A673 (cell line): ENCODE measurements around the gene STH. TPM values are rescaled to one million over a fixed set of nuclear protein-coding genes. Genes with fewer than 3 reads are reported as not detected.

Experiments used
- BruUV-seq: library from RNA; stranded (reverse); fragments of 400-500 nt; replicated peaks from 2 replicates; lab custom pipeline; 2021; lab: Mats Ljungman, UMichigan
- CTCF ChIA-PET: fragments of 300-600 bp; sonication (Branson Sonifier 250); formaldehyde crosslinking; loops from one replicate; lab custom pipeline; 2022; ENCODE audit warnings: antibody characterized with exemption; lab: Charles Lee
- POLR2A ChIA-PET: fragments of 300-600 bp; sonication (Branson Sonifier 250); formaldehyde crosslinking; loops from one replicate; lab custom pipeline; 2022; ENCODE audit warnings: antibody characterized with exemption; ENCODE audit not compliant: low non-redundant PET; lab: Charles Lee
- DNase-seq: peaks from one replicate; pipeline ENCODE4 v3.0.0-alpha.2; 2015; ENCODE audit warnings: low spot score
- H3K27ac ChIP-seq: fragments of 200-600 bp; sonication (generic); 2 replicates; pipeline ENCODE4 v1.5.1; 2016; ENCODE audit warnings: mixed run types, low read depth, mild to moderate bottlenecking, mixed read lengths, antibody characterized with exemption, low read length; ENCODE audit not compliant: poor library complexity, severe bottlenecking
- H3K27me3 ChIP-seq: fragments of 200-600 bp; sonication (generic); replicated peaks from 2 replicates; pipeline ENCODE4 v1.6.1; 2017; ENCODE audit warnings: mixed run types, low read depth, mild to moderate bottlenecking, mixed read lengths, antibody characterized with exemption, low read length; ENCODE audit not compliant: insufficient read depth, poor library complexity
- H3K36me3 ChIP-seq: fragments of 200-600 bp; sonication (generic); 2 replicates; pipeline ENCODE4 v1.6.1; 2016; ENCODE audit warnings: mixed run types, mild to moderate bottlenecking, mixed read lengths, antibody characterized with exemption, low read length; ENCODE audit not compliant: insufficient read depth, poor library complexity, severe bottlenecking
- H3K4me1 ChIP-seq: fragments of 200-600 bp; sonication (generic); 2 replicates; pipeline ENCODE4 v1.6.1; 2017; ENCODE audit warnings: mixed run types, mild to moderate bottlenecking, mixed read lengths, antibody characterized with exemption, low read length; ENCODE audit not compliant: insufficient read depth, poor library complexity, severe bottlenecking
- H3K4me3 ChIP-seq: fragments of 200-600 bp; sonication (generic); 2 replicates; pipeline ENCODE4 v1.5.1; 2016; ENCODE audit warnings: low read depth, mixed run types, mild to moderate bottlenecking, mixed read lengths, low read length; ENCODE audit not compliant: poor library complexity, severe bottlenecking
- H3K9me3 ChIP-seq: fragments of 200-600 bp; sonication (generic); 2 replicates; pipeline ENCODE4 v1.6.1; 2016; ENCODE audit warnings: mixed run types, low read depth, mild to moderate bottlenecking, mixed read lengths, antibody characterized with exemption, low read length; ENCODE audit not compliant: poor library complexity, severe bottlenecking
- CTCF ChIP-seq: fragments of 300-800, 200-600 bp; sonication (generic); conservative IDR thresholded peaks from 2 replicates; pipeline ENCODE4 v1.5.1; 2017; ENCODE audit warnings: low read depth, mild to moderate bottlenecking, antibody characterized with exemption, low read length, moderate library complexity, mixed read lengths
- EZH2 ChIP-seq: fragments of 200-600 bp; sonication (generic); IDR thresholded peaks from 2 replicates; pipeline ENCODE4 v1.6.1; 2017; ENCODE audit warnings: borderline replicate concordance, low read depth, mild to moderate bottlenecking, mixed read lengths, antibody characterized with exemption, low read length; ENCODE audit not compliant: poor library complexity, severe bottlenecking
- intact Hi-C: fragments of 100-400 bp; cut with micrococcal nuclease; formaldehyde crosslinking; loops from one replicate; pipeline ENCODE4 v1.10.0; 2022; ENCODE audit not compliant: unreplicated experiment
- total RNA-seq: library from RNA; stranded (reverse); gene quantifications from 2 replicates; pipeline ENCODE4 v1.2.3, GENCODE V29; 2021

Gene STH
- total RNA-seq, 1 experiment from 2014 or later: not detected

GRCh38 chr17:46036491-46036890, 37.4 kb downstream of the STH start:
- BruUV-seq: no TSS peak
- DNase-seq: no peak
- Histone ChIP-seq H3K4me1 (no peaks in the 10 kb centered on the region), H3K27ac (no peak overlapping the region), H3K27me3 (no peaks in the 10 kb centered on the region), H3K9me3 (no peaks in the 10 kb centered on the region), H3K36me3 (peaks cover 60% of the 10 kb centered on the region), H3K4me3 (no peak overlapping the region)
- intact Hi-C loops: no loop called here
- ChIA-PET CTCF (no interaction called here), POLR2A (no interaction called here)
- TF ChIP-seq EZH2: no peak
- no peak for TF ChIP-seq CTCF

- TF ChIP-seq CTCF (no peak), EZH2 (no peak)
- ChIA-PET POLR2A (no interaction called here), CTCF (no interaction called here)
- no peak for DNase-seq
- Histone ChIP-seq H3K27ac (no peak overlapping the region), H3K27me3 (no peaks in the 10 kb centered on the region), H3K36me3 (peaks cover 59% of the 10 kb centered on the region), H3K9me3 (no peaks in the 10 kb centered on the region), H3K4me1 (no peaks in the 10 kb centered on the region), H3K4me3 (no peak overlapping the region)
- intact Hi-C loops: no loop called here
- BruUV-seq: no TSS peak
Measured at GRCh38 chr17:46037722-46038255, 38.7 kb downstream of the STH start.

- ChIA-PET CTCF (no interaction called here), POLR2A (no interaction called here)
- H3K4me1 ChIP-seq: no peaks in the 10 kb centered on the region
- no peaks in the 10 kb centered on the region for H3K27me3 ChIP-seq
- no peaks in the 10 kb centered on the region for H3K9me3 ChIP-seq
- H3K36me3 ChIP-seq: peaks cover 60% of the 10 kb centered on the region
- no peak for TF ChIP-seq CTCF
- no peak for TF ChIP-seq EZH2
- no peak overlapping the region for H3K4me3 ChIP-seq
- DNase-seq: no peak
- intact Hi-C loops: no loop called here
- BruUV-seq: no TSS peak
- H3K27ac ChIP-seq: no peak overlapping the region
Measured at GRCh38 chr17:46038414-46038813, 39.4 kb downstream of the STH start.
